ACHN (cell line): ENCODE results near the gene TBC1D21.

ENCODE experiments used
- DNase-seq: peaks from one replicate; pipeline ENCODE4 v3.0.0-alpha.2; 2015
- in situ Hi-C: cut with HindIII; loops from 2 replicates; pipeline ENCODE4 v1.10.0; 2017; ENCODE audit warnings: low sequenced_read_pairs, low pct_ligation_motif_present, low pct_unique_long_range_greater_than_20kb

TBC1D21 gene

GRCh38 chr15:73873456-73873855 is at the start of gene TBC1D21:
Gene TBC1D21, plus strand, starts transcription at chr15:73873564. Its CDS starts 146 bp downstream, at chr15:73873710.
- DNase-seq: no peak
- in situ Hi-C loops: no loop called here

- DNase-seq: no peak
- in situ Hi-C loops: no loop called here
Observed at GRCh38 chr15:73826711-73827251, 46.6 kb upstream of the TBC1D21 start.

- in situ Hi-C loops: no loop called here
- no peak for DNase-seq
Observed at GRCh38 chr15:73829523-73829922, 43.8 kb upstream of the TBC1D21 start.

- in situ Hi-C loops: no loop called here
Observed at GRCh38 chr15:73832657-73833056, 40.7 kb upstream of the TBC1D21 start.

GRCh38 chr15:73836845-73837244 is 36.5 kb upstream of the TBC1D21 start:
- in situ Hi-C loops: no loop called here
- DNase-seq: no peak

More at GRCh38 chr15:73832657-73833056, 40.7 kb upstream of the TBC1D21 start:
- DNase-seq: no peak

- DNase-seq: no peak
- in situ Hi-C loops: no loop called here
Observed at GRCh38 chr15:73838831-73839426, 34.4 kb upstream of the TBC1D21 start.

- no peak for DNase-seq
- in situ Hi-C loops: no loop called here
Observed at GRCh38 chr15:73839699-73840377, 33.5 kb upstream of the TBC1D21 start.

GRCh38 chr15:73840771-73841170 is 32.6 kb upstream of the TBC1D21 start:
- in situ Hi-C loops: no loop called here
- no peak for DNase-seq

- DNase-seq: no peak
- in situ Hi-C loops: no loop called here
Observed at GRCh38 chr15:73841756-73842725, 31.3 kb upstream of the TBC1D21 start.

GRCh38 chr15:73843787-73844186 is 29.6 kb upstream of the TBC1D21 start:
- DNase-seq: no peak
- in situ Hi-C loops: no loop called here

GRCh38 chr15:73844356-73844755 is 29.0 kb upstream of the TBC1D21 start:
- in situ Hi-C loops: no loop called here
- DNase-seq: peak; percentile 2

GRCh38 chr15:73845507-73845906 is 27.9 kb upstream of the TBC1D21 start:
- DNase-seq: no peak
- in situ Hi-C loops: no loop called here

- no peak for DNase-seq
- in situ Hi-C loops: no loop called here
Observed at GRCh38 chr15:73845907-73846306, 27.5 kb upstream of the TBC1D21 start.

- in situ Hi-C loops: no loop called here
- no peak for DNase-seq
Observed at GRCh38 chr15:73849641-73850040, 23.7 kb upstream of the TBC1D21 start.

GRCh38 chr15:73850228-73850627 is 23.1 kb upstream of the TBC1D21 start:
- in situ Hi-C loops: no loop called here
- no peak for DNase-seq

GRCh38 chr15:73851689-73852088 is 21.7 kb upstream of the TBC1D21 start:
- DNase-seq: peak; percentile 64
- in situ Hi-C loops: no loop called here

GRCh38 chr15:73852507-73852906 is 20.9 kb upstream of the TBC1D21 start:
- DNase-seq: no peak
- in situ Hi-C loops: no loop called here

- in situ Hi-C loops: no loop called here
- no peak for DNase-seq
Observed at GRCh38 chr15:73854265-73854664, 19.1 kb upstream of the TBC1D21 start.
